HepG2 (cell line): ENCODE measurements around the gene SEMA4C. TPM values are rescaled to one million over a fixed set of nuclear protein-coding genes. Genes with fewer than 3 reads are reported as not detected.

Experiments used
- DNMT3B ChIP-seq: conservative IDR thresholded peaks from 2 replicates; pipeline ENCODE4 v1.6.1; 2016; ENCODE audit warnings: missing biosample characterization, control low read depth
- EZH2 ChIP-seq: conservative IDR thresholded peaks from 2 replicates; pipeline ENCODE4 v1.6.1; 2012; ENCODE audit warnings: mild to moderate bottlenecking, low read depth, low read length, moderate library complexity
- GTF2F1 ChIP-seq: fragments of 150-350 bp; IDR thresholded peaks from 2 replicates; pipeline ENCODE4 v1.6.1; 2014; ENCODE audit warnings: low read length
- GZF1 ChIP-seq: sonication (generic); formaldehyde crosslinking; IDR thresholded peaks from 2 replicates; pipeline ENCODE4 v1.5.1; 2020; ENCODE audit warnings: mild to moderate bottlenecking, missing genetic modification reagents
- HDAC6 ChIP-seq: fragments of 200-600 bp; sonication (generic); IDR thresholded peaks from 2 replicates; pipeline ENCODE4 v1.7.0; 2017; ENCODE audit warnings: mild to moderate bottlenecking, antibody characterized with exemption, low read length, low read depth
- HES4 ChIP-seq: sonication (generic); formaldehyde crosslinking; IDR thresholded peaks from 2 replicates; pipeline ENCODE4 v1.9.0; 2021; ENCODE audit warnings: mild to moderate bottlenecking, missing genetic modification reagents, borderline replicate concordance
- MAFK ChIP-seq, 2 experiments: IDR thresholded peaks in 1 of 2; conservative IDR thresholded peaks in 1 of 2; 2 replicates each; pipeline ENCODE4 v1.6.1; 2011; ENCODE audit warnings: improper control_type of control experiment in 2 of 2, low read length in 2 of 2
- NFE2L2 ChIP-seq: fragments of 150-350 bp; IDR thresholded peaks from 2 replicates; pipeline ENCODE4 v1.6.1; 2014; ENCODE audit warnings: low read length
- PCBP2 ChIP-seq: fragments of 200-400 bp; formaldehyde crosslinking; optimal IDR thresholded peaks from 2 replicates; pipeline ENCODE3; 2018; ENCODE audit warnings: low read length, low read depth; ENCODE audit not compliant: poor library complexity, severe bottlenecking
- POLR2A ChIP-seq, 2 experiments: IDR thresholded peaks; 2 replicates each; pipeline ENCODE4 v1.6.1; 2011; ENCODE audit warnings: low read depth in 2 of 2, low read length in 2 of 2, mild to moderate bottlenecking in 1 of 2, moderate library complexity in 1 of 2; ENCODE audit not compliant: insufficient read depth in 1 of 2
- RBFOX2 ChIP-seq: fragments of 200-400 bp; formaldehyde crosslinking; IDR thresholded peaks from 2 replicates; pipeline ENCODE4 v1.6.1; 2017; ENCODE audit warnings: low read depth, mild to moderate bottlenecking, low read length
- RBM22 ChIP-seq: fragments of 200-400 bp; formaldehyde crosslinking; optimal IDR thresholded peaks from 2 replicates; pipeline ENCODE3; 2017; ENCODE audit warnings: mild to moderate bottlenecking, low read length, moderate library complexity
- SAP130 ChIP-seq: IDR thresholded peaks from 2 replicates; pipeline ENCODE4 v1.6.1; 2016; ENCODE audit warnings: low read depth
- SCMH1 ChIP-seq: sonication (generic); formaldehyde crosslinking; IDR thresholded peaks from 2 replicates; pipeline ENCODE4 v1.9.0; 2021; ENCODE audit warnings: missing genetic modification reagents, mild to moderate bottlenecking, borderline replicate concordance
- STAG1 ChIP-seq: sonication (generic); formaldehyde crosslinking; IDR thresholded peaks from 2 replicates; pipeline ENCODE4 v1.4.0; 2020; ENCODE audit warnings: missing genetic modification reagents
- ZKSCAN5 ChIP-seq: sonication (generic); formaldehyde crosslinking; IDR thresholded peaks from 2 replicates; pipeline ENCODE4 v1.5.1; 2020; ENCODE audit warnings: mild to moderate bottlenecking, missing genetic modification reagents
- ZMYM2 ChIP-seq: sonication (generic); formaldehyde crosslinking; IDR thresholded peaks from 2 replicates; pipeline ENCODE4 v1.8.0; 2022; ENCODE audit warnings: mild to moderate bottlenecking, missing genetic modification reagents
- ZNF143 ChIP-seq: sonication (generic); formaldehyde crosslinking; IDR thresholded peaks from 2 replicates; pipeline ENCODE4 v1.4.0; 2020; ENCODE audit warnings: missing genetic modification reagents
- ZNF264 ChIP-seq: sonication (generic); formaldehyde crosslinking; IDR thresholded peaks from 2 replicates; pipeline ENCODE4 v1.4.0; 2020; ENCODE audit warnings: missing genetic modification reagents
- ZNF510 ChIP-seq: sonication (generic); formaldehyde crosslinking; IDR thresholded peaks from 2 replicates; pipeline ENCODE4 v1.4.0; 2020; ENCODE audit warnings: low read depth, mild to moderate bottlenecking, missing genetic modification reagents
- ZNF7 ChIP-seq: IDR thresholded peaks from 2 replicates; pipeline ENCODE4 v1.6.1; 2016; ENCODE audit warnings: missing biosample characterization, missing genetic modification reagents
- polyA plus RNA-seq, 8 experiments: library from polyadenylated mRNA; depleted of rRNA in 3 of 8; stranded (reverse) in 7 of 8; unstranded in 1 of 8; fragments of >200 nt; fragmentation: Illumina TruSeq in 4 of 8; extraction: Trizol in 4 of 8; gene quantifications; 2 replicates each; pipeline versions ENCODE4 v1.2.1 to v1.2.3, GENCODE V29; 2011 to 2016; ENCODE audit warnings: low read depth in 4 of 8, missing spikeins in 1 of 8, mixed read lengths in 1 of 8; ENCODE audit not compliant: insufficient read depth in 1 of 8
- total RNA-seq, 5 experiments: library from RNA; depleted of rRNA; stranded (reverse); fragments of >200 nt; fragmentation: Illumina TruSeq; extraction: Trizol; gene quantifications; 2 replicates each; pipeline ENCODE4 v1.2.3, GENCODE V29; 2016; ENCODE audit warnings: low read depth in 1 of 5
- TF ChIP-seq, protein P1 (sequence below): sonication (generic); formaldehyde crosslinking; IDR thresholded peaks from 2 replicates; pipeline ENCODE4 v1.8.1; 2023; ENCODE audit warnings: mild to moderate bottlenecking, missing genetic modification reagents

Gene SEMA4C
- total and polyA plus RNA-seq, 2 of the 13 experiments (the other 11 are each of a cell fraction or from before 2014, with no cell fraction given) = 25.9 to 46.6 TPM

DNA sequence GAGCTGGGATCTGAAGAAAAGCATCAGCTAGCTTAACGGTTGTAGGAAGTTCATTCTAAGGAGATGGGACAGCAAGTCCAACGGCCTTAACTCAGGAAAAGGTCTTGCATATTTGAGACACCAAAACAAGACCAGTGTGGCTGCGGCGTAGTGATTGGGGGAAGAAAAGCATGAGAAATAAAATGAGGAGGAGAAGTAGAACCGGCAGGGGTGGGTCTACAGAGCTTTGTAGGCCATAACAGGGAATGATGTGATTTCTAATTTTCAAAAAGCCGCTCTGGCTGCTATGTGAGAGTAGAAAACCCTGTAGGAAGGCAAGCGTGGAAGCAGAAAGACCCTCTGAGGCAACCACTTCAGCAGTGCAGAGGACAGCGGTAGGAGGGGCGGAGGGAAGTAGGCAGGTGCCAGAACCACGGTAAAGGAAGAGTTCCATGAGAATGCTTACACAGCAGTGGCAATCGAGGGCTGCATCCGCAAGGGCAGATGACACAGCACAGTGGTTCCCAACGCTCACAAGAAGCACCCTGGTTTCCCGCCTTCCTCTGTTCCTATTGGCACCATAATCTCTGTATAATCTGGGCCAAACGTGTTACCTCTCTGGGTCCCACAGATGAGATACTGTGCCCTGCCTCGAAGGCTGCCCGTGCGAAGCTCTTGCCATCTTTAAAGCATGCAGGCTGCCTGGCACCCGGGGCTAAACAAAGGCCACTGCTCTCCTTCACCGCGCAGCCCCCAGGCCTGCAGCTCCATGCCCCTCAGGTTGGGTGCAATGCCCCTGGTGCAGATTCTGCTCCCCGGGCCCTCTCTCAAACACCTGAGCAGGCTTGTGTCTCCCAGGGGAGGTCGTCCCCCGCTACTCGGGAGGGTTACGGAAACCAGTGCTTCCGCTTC is 12.9 kb downstream of the SEMA4C start (continued):
- TF ChIP-seq HDAC6 (no peak), HES4 (CRISPR knock-in tag) (no peak), ZNF264 (CRISPR knock-in tag) (0 out of 2 replicates have a peak, but pooled peaks have one; percentile 11), STAG1 (CRISPR knock-in tag) (0 out of 2 replicates have a peak, but pooled peaks have one; percentile 4), ZNF143 (CRISPR knock-in tag) (no peak), GZF1 (CRISPR knock-in tag) (0 out of 2 replicates have a peak, but pooled peaks have one; percentile 22), ZNF7 (CRISPR knock-in tag) (no peak), RBM22 (no peak), MAFK (conservative IDR thresholded peaks at IDR 0.05 in 1 of 2, IDR thresholded peaks at IDR 0.05 in 1 of 2; ENCODE audit: low read length in 2 of 2) (peak; percentile 53 to 58), ZKSCAN5 (CRISPR knock-in tag) (peak; percentile 75; the same call in 1 of the 2 replicates), DNMT3B (CRISPR knock-in tag) (0 out of 2 replicates have a peak, but pooled peaks have one; percentile 28), PCBP2 (no peak), SCMH1 (CRISPR knock-in tag) (no peak), RBFOX2 (no peak), ZNF510 (CRISPR knock-in tag) (no peak), EZH2 (no peak), GTF2F1 (no peak), NFE2L2 (no peak), SAP130 (CRISPR knock-in tag) (peak; percentile 27; the same call in 1 of the 2 replicates), ZMYM2 (CRISPR knock-in tag) (no peak), POLR2A (IDR thresholded peaks at IDR 0.05; ENCODE audit: insufficient read depth in 1 of 2, low read depth in 2 of 2, low read length in 2 of 2) (peak in 1 of 2 experiments; percentile 72; a peak in 2 of 4 replicates)
- TF ChIP-seq, protein P1, sequence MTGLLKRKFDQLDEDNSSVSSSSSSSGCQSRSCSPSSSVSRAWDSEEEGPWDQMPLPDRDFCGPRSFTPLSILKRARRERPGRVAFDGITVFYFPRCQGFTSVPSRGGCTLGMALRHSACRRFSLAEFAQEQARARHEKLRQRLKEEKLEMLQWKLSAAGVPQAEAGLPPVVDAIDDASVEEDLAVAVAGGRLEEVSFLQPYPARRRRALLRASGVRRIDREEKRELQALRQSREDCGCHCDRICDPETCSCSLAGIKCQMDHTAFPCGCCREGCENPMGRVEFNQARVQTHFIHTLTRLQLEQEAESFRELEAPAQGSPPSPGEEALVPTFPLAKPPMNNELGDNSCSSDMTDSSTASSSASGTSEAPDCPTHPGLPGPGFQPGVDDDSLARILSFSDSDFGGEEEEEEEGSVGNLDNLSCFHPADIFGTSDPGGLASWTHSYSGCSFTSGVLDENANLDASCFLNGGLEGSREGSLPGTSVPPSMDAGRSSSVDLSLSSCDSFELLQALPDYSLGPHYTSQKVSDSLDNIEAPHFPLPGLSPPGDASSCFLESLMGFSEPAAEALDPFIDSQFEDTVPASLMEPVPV (CRISPR knock-in tag) = peak; percentile 47; the same call in 1 of the 2 replicates
